SK-N-SH (cell line): ENCODE measurements around the gene SATL1. TPM values are rescaled to one million over a fixed set of nuclear protein-coding genes. Genes with fewer than 3 reads are reported as not detected.

Source experiments
- CTCF ChIA-PET: fragments of 300-600, 350-600 bp; formaldehyde crosslinking; extraction: SDS; loops from one replicate; lab custom pipeline; 2021; lab: Yijun Ruan, JAX
- POLR2A ChIA-PET: fragments of 350-600 bp; sonication (Branson Sonifier 250); formaldehyde crosslinking; extraction: SDS; loops from one replicate; lab custom pipeline; 2020; ENCODE audit warnings: antibody characterized with exemption, inconsistent platforms; lab: Yijun Ruan, JAX
- DNase-seq: peaks from one replicate; pipeline ENCODE4 v3.0.0; 2012
- H2AFZ ChIP-seq: fragments of 200-600 bp; sonication (generic); 2 replicates; pipeline ENCODE4 v1.8.1; 2016; ENCODE audit warnings: antibody characterized with exemption, mild to moderate bottlenecking, low read depth
- H3F3A ChIP-seq: fragments of 200-600 bp; sonication (generic); replicated peaks from 2 replicates; pipeline ENCODE3; 2016; ENCODE audit warnings: antibody characterized with exemption, mild to moderate bottlenecking; ENCODE audit not compliant: insufficient read depth
- H3K27ac ChIP-seq, 2 experiments: fragments of 200-500 bp in 1 of 2; fragments of 200-600 bp in 1 of 2; sonication (Bioruptor generic) in 1 of 2; sonication (generic), shearing (Covaris generic) in 1 of 2; 2 replicates each; pipeline versions ENCODE4 v1.5.1 to v1.6.1; 2014 to 2016; ENCODE audit warnings: low read depth in 2 of 2, inconsistent platforms in 1 of 2, low read length in 1 of 2, mild to moderate bottlenecking in 1 of 2, mixed read lengths in 1 of 2
- H3K27me3 ChIP-seq: fragments of 200-600 bp; sonication (generic), shearing (Covaris generic); 2 replicates; pipeline ENCODE4 v1.6.1; 2016; ENCODE audit warnings: mixed run types; ENCODE audit not compliant: insufficient read depth
- H3K36me3 ChIP-seq, 2 experiments: fragments of 200-500 bp in 1 of 2; fragments of 200-600 bp in 1 of 2; sonication (Bioruptor generic) in 1 of 2; sonication (generic) in 1 of 2; replicated peaks in 1 of 2; 2 replicates each; pipeline versions ENCODE3 to v1.5.1; 2014 to 2016; ENCODE audit warnings: low read length in 1 of 2, mild to moderate bottlenecking in 1 of 2; ENCODE audit not compliant: insufficient read depth in 2 of 2, control insufficient read depth in 1 of 2
- H3K4me1 ChIP-seq, 2 experiments: fragments of 200-500 bp in 1 of 2; fragments of 200-600 bp in 1 of 2; sonication (Bioruptor generic) in 1 of 2; sonication (generic), shearing (Covaris generic) in 1 of 2; 2 replicates each; pipeline versions ENCODE4 v1.5.1 to v1.6.1; 2014 to 2016; ENCODE audit warnings: low read depth in 1 of 2, low read length in 1 of 2, mixed run types in 1 of 2; ENCODE audit not compliant: insufficient read depth in 2 of 2, control insufficient read depth in 1 of 2
- H3K4me2 ChIP-seq: fragments of 200-600 bp; sonication (generic), shearing (Covaris generic); 2 replicates; pipeline ENCODE4 v1.6.1; 2017; ENCODE audit warnings: mixed run types
- H3K4me3 ChIP-seq, 2 experiments: fragments of 200-500 bp in 1 of 2; fragments of 200-600 bp in 1 of 2; sonication (Bioruptor generic) in 1 of 2; sonication (generic), shearing (Covaris generic) in 1 of 2; 2 replicates each; pipeline versions ENCODE4 v1.5.1 to v1.8.1; 2014 to 2016; ENCODE audit warnings: low read depth in 2 of 2, inconsistent platforms in 1 of 2, low read length in 1 of 2, mild to moderate bottlenecking in 1 of 2, mixed read lengths in 1 of 2, moderate library complexity in 1 of 2
- H3K79me2 ChIP-seq: fragments of 200-600 bp; sonication (generic); 2 replicates; pipeline ENCODE4 v1.8.1; 2017; ENCODE audit warnings: mild to moderate bottlenecking; ENCODE audit not compliant: insufficient read depth
- H3K9ac ChIP-seq: fragments of 200-600 bp; sonication (generic); 2 replicates; pipeline ENCODE4 v1.6.1; 2017; ENCODE audit warnings: mixed run types
- H3K9me2 ChIP-seq: fragments of 200-600 bp; sonication (generic); 2 replicates; pipeline ENCODE4 v1.6.1; 2017; ENCODE audit warnings: mixed run types
- H3K9me3 ChIP-seq: fragments of 200-600 bp; sonication (generic); 2 replicates; pipeline ENCODE4 v1.6.1; 2017; ENCODE audit warnings: mixed run types, mild to moderate bottlenecking, moderate library complexity
- H4K20me1 ChIP-seq: fragments of 200-600 bp; sonication (generic); 2 replicates; pipeline ENCODE4 v1.6.1; 2017; ENCODE audit warnings: mild to moderate bottlenecking, mixed run types; ENCODE audit not compliant: insufficient read depth
- CTCF ChIP-seq: fragments of 200-600 bp; sonication (generic); IDR thresholded peaks from 2 replicates; pipeline ENCODE4 v1.6.1; 2017; ENCODE audit warnings: antibody characterized with exemption, mild to moderate bottlenecking, moderate library complexity
- ELF1 ChIP-seq: IDR thresholded peaks from 2 replicates; pipeline ENCODE4 v1.4.0; 2012
- EZH2phosphoT487 ChIP-seq: fragments of 200-600 bp; sonication (generic); IDR thresholded peaks from 2 replicates; pipeline ENCODE4 v1.6.1; 2017; ENCODE audit warnings: low read depth, mixed run types, mild to moderate bottlenecking, antibody characterized with exemption, moderate library complexity, borderline replicate concordance
- FOXJ3 ChIP-seq: sonication (generic); formaldehyde crosslinking; IDR thresholded peaks from 2 replicates; pipeline ENCODE4 v1.5.1; 2020; ENCODE audit warnings: mild to moderate bottlenecking, missing genetic modification reagents
- FOXM1 ChIP-seq: IDR thresholded peaks from 2 replicates; pipeline ENCODE4 v1.4.0; 2012; ENCODE audit warnings: low read depth, mild to moderate bottlenecking
- GABPA ChIP-seq: IDR thresholded peaks from 2 replicates; pipeline ENCODE4 v1.4.0; 2012; ENCODE audit warnings: low read depth, mild to moderate bottlenecking
- GATA2 ChIP-seq: sonication (generic); formaldehyde crosslinking; IDR thresholded peaks from 2 replicates; pipeline ENCODE4 v1.5.0; 2020; ENCODE audit warnings: mild to moderate bottlenecking, missing genetic modification reagents
- IRF3 ChIP-seq: fragments of 150-350 bp; IDR thresholded peaks from 2 replicates; pipeline ENCODE4 v1.6.1; 2016; ENCODE audit warnings: mild to moderate bottlenecking, low read depth, low read length
- JUND ChIP-seq: IDR thresholded peaks from 2 replicates; pipeline ENCODE4 v1.4.0; 2012
- MAX ChIP-seq: IDR thresholded peaks from 2 replicates; pipeline ENCODE4 v1.4.0; 2012; ENCODE audit warnings: low read depth
- MXI1 ChIP-seq: IDR thresholded peaks from 2 replicates; pipeline ENCODE4 v1.6.1; 2012; ENCODE audit warnings: mild to moderate bottlenecking, low read depth, low read length, improper control_type of control experiment
- NFIC ChIP-seq: IDR thresholded peaks from 2 replicates; pipeline ENCODE4 v1.4.0; 2012; ENCODE audit warnings: borderline replicate concordance
- PBX3 ChIP-seq: IDR thresholded peaks from 2 replicates; pipeline ENCODE4; 2012
- POLR2AphosphoS5 ChIP-seq: IDR thresholded peaks from 2 replicates; pipeline ENCODE4 v1.6.1; 2012; ENCODE audit warnings: low read depth, low read length
- RAD21 ChIP-seq: IDR thresholded peaks from 2 replicates; pipeline ENCODE4 v1.6.1; 2012; ENCODE audit warnings: mild to moderate bottlenecking, low read length
- RFX5 ChIP-seq: IDR thresholded peaks from 2 replicates; pipeline ENCODE4 v1.6.1; 2012; ENCODE audit warnings: mild to moderate bottlenecking, improper control_type of control experiment, low read length
- RXRA ChIP-seq: IDR thresholded peaks from 2 replicates; pipeline ENCODE4 v1.4.0; 2012; ENCODE audit warnings: low read depth, mild to moderate bottlenecking, borderline replicate concordance
- SIN3A ChIP-seq: IDR thresholded peaks from 2 replicates; pipeline ENCODE4 v1.6.1; 2012; ENCODE audit warnings: low read depth, mild to moderate bottlenecking, low read length, moderate library complexity, borderline replicate concordance
- SMC3 ChIP-seq: IDR thresholded peaks from 2 replicates; pipeline ENCODE4 v1.6.1; 2012; ENCODE audit warnings: low read depth, low read length, improper control_type of control experiment
- TAF1 ChIP-seq: IDR thresholded peaks from 2 replicates; pipeline ENCODE4 v1.6.1; 2012; ENCODE audit warnings: low read depth, mild to moderate bottlenecking, low read length, moderate library complexity, borderline replicate concordance
- TEAD4 ChIP-seq: IDR thresholded peaks from 2 replicates; pipeline ENCODE4 v1.4.0; 2012; ENCODE audit warnings: mild to moderate bottlenecking, borderline replicate concordance; ENCODE audit not compliant: insufficient read depth
- USF2 ChIP-seq: fragments of 150-350 bp; IDR thresholded peaks from 2 replicates; pipeline ENCODE4 v1.6.1; 2017; ENCODE audit warnings: antibody characterized with exemption, low read length, low read depth, borderline replicate concordance
- YY1 ChIP-seq: IDR thresholded peaks from 2 replicates; pipeline ENCODE4 v1.4.0; 2012; ENCODE audit warnings: low read depth, mild to moderate bottlenecking
- ZBTB33 ChIP-seq: IDR thresholded peaks from 2 replicates; pipeline ENCODE4 v1.4.0; 2012; ENCODE audit warnings: low read depth, borderline replicate concordance
- WGBS: methylation state at CpG from one replicate; pipeline ENCODE4 v1.1.6; 2017; ENCODE audit warnings: low lambda C conversion rate; 5-methylcytosine and 5-hydroxymethylcytosine counted together
- polyA plus RNA-seq, 3 experiments: library from polyadenylated mRNA; depleted of rRNA; stranded (reverse); fragments of >200 nt; gene quantifications; 2 replicates each; pipeline ENCODE4 v1.2.3, GENCODE V29; 2012
- TF ChIP-seq, protein P1 (sequence below): IDR thresholded peaks from 2 replicates; pipeline ENCODE4 v1.4.0; 2012; ENCODE audit warnings: low read depth, borderline replicate concordance

SATL1 gene
- polyA plus RNA-seq, 1 of the 3 experiments (the other 2 are of a cell fraction), result not detected

DNA sequence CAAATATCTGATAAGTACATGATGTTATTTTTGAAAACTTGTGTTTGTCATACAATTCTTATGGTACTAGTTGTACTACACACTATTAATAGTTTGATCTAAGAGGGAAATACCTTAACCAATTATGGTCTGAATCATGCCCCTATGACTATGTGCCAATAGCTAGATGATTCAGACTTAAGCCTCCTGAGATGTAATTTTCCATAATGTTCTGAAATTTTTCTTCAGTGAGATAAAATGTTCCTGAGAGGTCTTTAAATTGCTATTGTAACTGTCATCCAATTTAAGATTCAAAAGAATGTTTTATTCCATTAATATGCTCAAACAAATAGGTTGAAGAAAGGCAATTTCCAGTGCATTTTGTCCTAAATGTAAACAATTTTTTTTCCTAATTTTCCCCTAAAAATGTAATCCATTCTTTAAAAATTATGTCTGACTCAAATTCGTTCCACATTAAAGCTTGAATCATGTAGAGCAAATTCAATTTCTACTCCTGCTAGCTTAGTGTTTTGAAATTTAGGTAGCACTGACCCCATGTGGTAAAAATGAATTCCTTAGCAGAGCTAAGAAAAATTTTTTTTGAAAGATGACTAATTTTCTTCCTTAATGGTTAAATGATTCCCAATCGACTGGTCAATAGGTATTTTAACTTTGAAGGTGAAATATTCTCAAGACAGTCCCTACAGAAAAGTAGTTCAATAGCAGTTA, 190.8 kb downstream of the SATL1 start:
- Histone ChIP-seq H2AFZ (peak overlapping the region; percentile 66), H3K36me3 (peaks cover under 1 to 8% of the 10 kb centered on the region in 2 experiments), H3F3A (peaks cover 25% of the 10 kb centered on the region), H3K27ac (peak overlapping the region in 1 of 2 experiments; percentile 82; a peak in 2 of 4 replicates), H3K4me1 (peaks cover 0 to 18% of the 10 kb centered on the region in 2 experiments; a peak in 2 of 4 replicates), H3K9me2 (no peaks in the 10 kb centered on the region), H4K20me1 (no peaks in the 10 kb centered on the region), H3K9me3 (no peaks in the 10 kb centered on the region), H3K79me2 (peaks cover 2% of the 10 kb centered on the region; the same call in 1 of the 2 replicates), H3K4me3 (peak overlapping the region in 1 of 2 experiments; percentile 34; a peak in 1 of 4 replicates), H3K27me3 (no peaks in the 10 kb centered on the region), H3K4me2 (peak overlapping the region; percentile 67), H3K9ac (peak overlapping the region; percentile 49; the same call in 1 of the 2 replicates)
- 6% methylated on average over 2 of the region's 2 CpGs for WGBS
- CTCF ChIA-PET, result interaction anchor here (0.7 to 2.2 kb wide), 5 partner anchors 9 to 1137 kb away, joined by 3 to 9 read pairs (median 7); no protein-coding TSS in a partner anchor
- POLR2A ChIA-PET, result no interaction called here
- no peak for DNase-seq
- no peak for TF ChIP-seq SIN3A
- TF ChIP-seq GABPA, result no peak
- TF ChIP-seq PBX3, result peak; percentile 34; the same call in 1 of the 2 replicates
- peak; percentile 90 for TF ChIP-seq JUND
- no peak for TF ChIP-seq IRF3
- TF ChIP-seq TEAD4, result peak; percentile 65; the same call in 1 of the 2 replicates
- no peak for TF ChIP-seq MXI1
- TF ChIP-seq TAF1, result no peak
- peak; percentile 29; the same call in 1 of the 2 replicates for TF ChIP-seq POLR2AphosphoS5
- no peak for TF ChIP-seq YY1
- no peak for TF ChIP-seq FOXJ3 (CRISPR knock-in tag)
- TF ChIP-seq ELF1, result no peak
- TF ChIP-seq RAD21, result peak; percentile 59
- TF ChIP-seq EZH2phosphoT487, result no peak
- TF ChIP-seq, protein P1, sequence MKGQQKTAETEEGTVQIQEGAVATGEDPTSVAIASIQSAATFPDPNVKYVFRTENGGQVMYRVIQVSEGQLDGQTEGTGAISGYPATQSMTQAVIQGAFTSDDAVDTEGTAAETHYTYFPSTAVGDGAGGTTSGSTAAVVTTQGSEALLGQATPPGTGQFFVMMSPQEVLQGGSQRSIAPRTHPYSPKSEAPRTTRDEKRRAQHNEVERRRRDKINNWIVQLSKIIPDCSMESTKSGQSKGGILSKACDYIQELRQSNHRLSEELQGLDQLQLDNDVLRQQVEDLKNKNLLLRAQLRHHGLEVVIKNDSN, result no peak
- no peak for TF ChIP-seq SMC3
- TF ChIP-seq ZBTB33, result no peak
- TF ChIP-seq FOXM1, result no peak; the same call in 1 of the 2 replicates
- no peak for TF ChIP-seq GATA2
- TF ChIP-seq RFX5, result no peak
- no peak for TF ChIP-seq USF2
- TF ChIP-seq NFIC, result peak; percentile 71
- peak; percentile 39; the same call in 1 of the 2 replicates for TF ChIP-seq RXRA
- no peak for TF ChIP-seq MAX
- TF ChIP-seq CTCF, result peak; percentile 68
